Right lobe of liver (tissue), 6 donors: ENCODE measurements around the gene HSPG2. TPM values are rescaled to one million over a fixed set of nuclear protein-coding genes. Genes with fewer than 3 reads are reported as not detected.
"Not testable (repeated sequence)": the region's sequence is repeated elsewhere in the genome, so short reads cannot be mapped to it uniquely, and the experiment has no call there.

Experiments
- ATAC-seq, 4 donors: fragments of 200-7000 bp; cut with Tn5 transposase; one replicate each; pipeline ENCODE4 v1.9.1; 2020; ENCODE audit warnings: mild to moderate bottlenecking in 4 of 4, moderate library complexity in 4 of 4
- DNase-seq, 3 donors: peaks; one replicate each; pipeline ENCODE4 v3.0.0-alpha.2; 2020
- H3K27ac ChIP-seq, 3 donors: fragments of 200-600 bp; one replicate each; pipeline ENCODE4 v1.8.0; 2022
- H3K27me3 ChIP-seq, 2 donors: fragments of 200-600 bp; one replicate each; pipeline ENCODE4 v1.8.0; 2022
- H3K36me3 ChIP-seq, 4 donors: fragments of 200-600 bp; sonication (generic) in 1 of 4; one replicate each; pipeline versions ENCODE4 v1.5.1 to v1.8.0; 2017 to 2022; ENCODE audit warnings: control low read depth in 1 of 4
- H3K4me1 ChIP-seq, 4 donors: fragments of 200-600 bp; sonication (generic) in 1 of 4; one replicate each; pipeline versions ENCODE4 v1.5.1 to v1.8.0; 2017 to 2022; ENCODE audit warnings: control low read depth in 1 of 4
- H3K4me3 ChIP-seq, 3 donors: fragments of 200-600 bp; one replicate each; pipeline ENCODE4 v1.8.0; 2022
- H3K9me3 ChIP-seq, 4 donors: fragments of 200-600 bp; sonication (generic) in 1 of 4; one replicate each; pipeline versions ENCODE4 v1.5.1 to v1.8.0; 2017 to 2022; ENCODE audit warnings: control low read depth in 1 of 4
- POLR2A ChIP-seq: fragments of 450-650 bp; IDR thresholded peaks from one replicate; pipeline ENCODE4 v1.6.1; 2017; ENCODE audit warnings: antibody characterized with exemption, mild to moderate bottlenecking
- WGBS: methylation state at CpG from one replicate; pipeline ENCODE4 v1.1.6; 2018; ENCODE audit warnings: low coverage, low lambda C conversion rate; ENCODE audit not compliant: insufficient coverage; ENCODE audit errors: missing lambda C conversion rate; 5-methylcytosine and 5-hydroxymethylcytosine counted together
- intact Hi-C, 2 donors: fragments of 100-400 bp; cut with DNase I; formaldehyde crosslinking; loops; one replicate each; pipeline versions ENCODE4 v1.11.2 to v1.14.1; 2022
- total RNA-seq, 6 experiments: library from RNA; depleted of rRNA in 2 of 6; stranded (reverse); fragments of >200 nt in 2 of 6; fragmentation: NEBNext Ultra II Directional in 3 of 6; extraction: Animal tissue kit (Norgen Biotek cat#: 25700) in 3 of 6; gene quantifications; one replicate each; pipeline versions ENCODE4 v1.1.0 to v1.2.4, GENCODE V29; 2016 to 2023
- TF ChIP-seq, protein P1 (sequence below), 4 donors: fragments of 200-600 bp in 3 of 4; fragments of 450-650 bp in 1 of 4; IDR thresholded peaks; one replicate each; pipeline versions ENCODE4 v1.5.1 to v1.8.0; 2016 to 2022; ENCODE audit warnings: antibody characterized with exemption in 4 of 4, mild to moderate bottlenecking in 2 of 4
- donor health status: DM: no; HTN: yes; CAD: no.
- donor health status: DM: no; HTN: no; CAD: no.
- donor health status: DM: no; HTN: no; CAD: no.
- donor health status: DM: no; HTN: yes; CAD: no.
- donor health status: DM: no; HTN: yes; CAD: no.

Gene HSPG2
- total RNA-seq, 6 experiments from 2014 or later, result 31.3 to 90.9 (median 43.7) TPM

DNA sequence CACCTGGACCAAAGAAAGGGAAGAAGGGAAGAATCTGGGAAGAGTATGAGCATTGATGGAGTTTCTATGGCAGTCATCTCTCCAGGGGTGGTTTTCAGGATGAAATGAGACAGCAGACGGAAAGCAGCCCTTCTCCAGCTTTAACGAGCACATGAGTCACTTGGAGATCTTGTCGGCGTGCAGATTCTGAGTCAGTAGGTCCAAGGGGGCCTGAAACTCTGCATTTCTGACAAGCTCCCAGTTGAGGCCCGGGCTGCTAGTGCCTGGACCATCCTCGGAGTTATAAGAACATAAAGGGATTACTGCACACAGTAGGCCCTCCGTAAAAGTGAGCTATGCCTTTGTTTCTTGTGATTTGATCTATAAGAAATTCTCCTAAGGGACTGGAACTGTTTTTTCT is 17.6 kb downstream of the HSPG2 start:
- H3K9me3 ChIP-seq, result no peaks in the 10 kb centered on the region
- intact Hi-C loops, result no loop called here
- 90% methylated on average over 2 of the region's 7 CpGs for whole genome bisulfite sequencing
- no peak for TF ChIP-seq POLR2A
- TF ChIP-seq, protein P1, sequence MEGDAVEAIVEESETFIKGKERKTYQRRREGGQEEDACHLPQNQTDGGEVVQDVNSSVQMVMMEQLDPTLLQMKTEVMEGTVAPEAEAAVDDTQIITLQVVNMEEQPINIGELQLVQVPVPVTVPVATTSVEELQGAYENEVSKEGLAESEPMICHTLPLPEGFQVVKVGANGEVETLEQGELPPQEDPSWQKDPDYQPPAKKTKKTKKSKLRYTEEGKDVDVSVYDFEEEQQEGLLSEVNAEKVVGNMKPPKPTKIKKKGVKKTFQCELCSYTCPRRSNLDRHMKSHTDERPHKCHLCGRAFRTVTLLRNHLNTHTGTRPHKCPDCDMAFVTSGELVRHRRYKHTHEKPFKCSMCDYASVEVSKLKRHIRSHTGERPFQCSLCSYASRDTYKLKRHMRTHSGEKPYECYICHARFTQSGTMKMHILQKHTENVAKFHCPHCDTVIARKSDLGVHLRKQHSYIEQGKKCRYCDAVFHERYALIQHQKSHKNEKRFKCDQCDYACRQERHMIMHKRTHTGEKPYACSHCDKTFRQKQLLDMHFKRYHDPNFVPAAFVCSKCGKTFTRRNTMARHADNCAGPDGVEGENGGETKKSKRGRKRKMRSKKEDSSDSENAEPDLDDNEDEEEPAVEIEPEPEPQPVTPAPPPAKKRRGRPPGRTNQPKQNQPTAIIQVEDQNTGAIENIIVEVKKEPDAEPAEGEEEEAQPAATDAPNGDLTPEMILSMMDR (IDR thresholded peaks at IDR 0.05), result no peak
- no peak overlapping the region for H3K4me3 ChIP-seq
- no peaks in the 10 kb centered on the region for H3K4me1 ChIP-seq
- no peaks in the 10 kb centered on the region for H3K27me3 ChIP-seq
- ATAC-seq (no peak), DNase-seq (no peak)
- no peak overlapping the region for H3K27ac ChIP-seq
- H3K36me3 ChIP-seq, result no peaks in the 10 kb centered on the region

DNA sequence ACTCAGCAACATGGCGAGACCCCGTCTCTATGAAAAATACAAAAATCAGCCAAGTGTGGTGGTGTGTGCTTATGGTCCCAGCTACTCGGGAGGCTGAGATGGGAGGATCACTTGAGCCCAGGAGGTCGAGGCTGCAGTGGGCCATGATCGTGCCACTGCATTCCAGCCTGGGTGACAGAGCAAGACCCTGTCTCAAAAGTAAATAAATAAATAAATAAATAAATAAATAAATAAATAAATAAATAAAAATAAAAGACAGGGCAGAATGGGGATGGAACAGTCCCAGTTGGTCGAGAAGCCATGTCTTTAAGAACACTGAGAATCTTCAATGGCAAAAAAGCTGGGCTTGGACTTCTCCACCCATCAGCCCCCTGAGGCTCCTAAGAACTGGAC is 19.9 kb downstream of the HSPG2 start:
- ATAC-seq, intact Hi-C loops, H3K9me3 ChIP-seq, DNase-seq, H3K27ac ChIP-seq, H3K36me3 ChIP-seq, H3K4me1 ChIP-seq, H3K27me3 ChIP-seq, H3K4me3 ChIP-seq: not testable (repeated sequence)
- 65% methylated on average over 6 of the region's 6 CpGs for WGBS

DNA sequence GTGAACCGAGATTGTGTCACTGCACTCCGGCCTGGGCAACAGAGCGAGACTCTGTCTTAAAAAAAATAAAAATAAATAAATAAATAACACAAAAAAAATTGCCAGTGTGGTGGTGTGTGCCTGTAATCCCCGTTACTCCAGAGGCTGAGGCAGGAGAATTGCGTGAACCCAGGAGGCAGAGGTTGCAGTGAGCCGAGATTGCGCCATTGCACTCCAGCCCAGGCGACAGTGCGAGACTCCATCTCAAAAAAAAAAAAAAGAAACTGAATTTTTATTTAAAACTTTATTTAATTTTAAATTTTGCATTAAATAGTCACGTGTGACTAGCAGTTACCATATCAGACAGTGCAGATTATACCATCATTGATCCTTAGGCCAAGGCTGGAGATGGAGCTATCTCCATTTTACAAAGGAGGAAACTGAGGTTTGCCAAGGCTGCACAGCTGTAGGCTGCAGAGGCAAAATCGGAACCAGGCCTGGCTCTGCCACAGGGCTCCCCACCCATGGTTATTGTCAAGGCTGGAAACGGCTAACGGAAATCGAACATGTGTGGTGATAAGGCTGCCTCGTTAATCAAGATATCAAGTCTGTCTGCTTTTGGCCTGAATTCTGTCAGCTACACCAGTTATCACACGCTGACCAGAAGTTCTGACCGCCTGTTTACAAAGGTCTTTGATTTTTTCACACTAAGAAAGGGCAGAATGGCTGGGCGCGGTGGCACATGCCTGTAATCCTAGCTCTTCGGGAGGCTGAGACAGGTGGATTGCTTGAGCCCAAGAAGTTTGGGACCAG is 20.5 kb downstream of the HSPG2 start:
- no peak for ATAC-seq
- 80% methylated on average over 12 of the region's 20 CpGs for WGBS
- no peak overlapping the region for H3K27ac ChIP-seq
- H3K4me1 ChIP-seq, result no peaks in the 10 kb centered on the region
- H3K27me3 ChIP-seq, result no peaks in the 10 kb centered on the region
- peak in 1 of 3 donors; percentile 43 for DNase-seq
- no peaks in the 10 kb centered on the region for H3K9me3 ChIP-seq
- no peak for TF ChIP-seq POLR2A
- TF ChIP-seq, protein P1 (IDR thresholded peaks at IDR 0.05), result no peak
- no peak overlapping the region for H3K4me3 ChIP-seq
- H3K36me3 ChIP-seq, result no peaks in the 10 kb centered on the region
- intact Hi-C loops, result no loop called here

DNA sequence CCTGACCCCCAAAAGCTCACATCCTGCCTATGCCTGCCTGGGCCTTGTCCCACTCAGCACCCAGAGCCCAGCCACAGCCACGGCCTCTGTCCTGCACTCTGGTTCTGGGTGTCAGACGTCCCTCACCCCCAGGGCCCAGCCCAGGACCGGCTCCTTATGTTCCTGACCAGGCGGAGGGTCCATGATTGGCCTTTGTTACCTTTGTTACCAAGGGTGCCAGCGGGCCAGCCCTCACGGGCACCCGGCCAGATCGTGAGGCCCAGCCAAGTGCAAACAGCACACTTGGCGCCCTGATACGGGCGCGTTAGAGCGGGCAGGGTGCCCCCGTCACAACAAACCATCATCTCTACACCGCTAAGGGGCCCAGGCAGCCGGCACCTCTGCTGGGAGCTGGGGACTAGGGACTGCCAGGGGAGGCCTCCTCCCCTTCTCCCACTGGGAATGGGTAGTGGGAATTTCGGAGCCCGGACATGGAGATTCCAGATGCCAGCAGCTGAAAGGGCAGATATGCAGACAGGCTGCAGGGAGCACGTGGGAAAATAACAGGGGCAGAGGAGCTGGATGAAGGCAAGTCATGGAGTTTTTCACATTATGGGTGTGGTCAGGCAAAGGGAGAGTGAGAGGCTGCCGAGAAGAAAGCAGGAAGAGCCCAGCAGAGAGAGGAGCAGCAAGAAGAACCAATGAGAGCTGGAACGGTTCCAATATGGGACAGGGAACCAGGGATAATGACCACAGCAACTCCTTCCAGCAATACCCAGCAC is 22.1 kb downstream of the HSPG2 start:
- intact Hi-C loops, result no loop called here
- Histone ChIP-seq H3K9me3 (no peaks in the 10 kb centered on the region), H3K27me3 (no peaks in the 10 kb centered on the region), H3K4me1 (no peaks in the 10 kb centered on the region), H3K36me3 (no peaks in the 10 kb centered on the region), H3K4me3 (no peak overlapping the region), H3K27ac (no peak overlapping the region)
- DNase-seq (no peak), ATAC-seq (peak in 1 of 4 donors; percentile 62)
- 34% methylated on average over 5 of the region's 21 CpGs for WGBS
- TF ChIP-seq, protein P1 (IDR thresholded peaks at IDR 0.05), result no peak
- no peak for TF ChIP-seq POLR2A

DNA sequence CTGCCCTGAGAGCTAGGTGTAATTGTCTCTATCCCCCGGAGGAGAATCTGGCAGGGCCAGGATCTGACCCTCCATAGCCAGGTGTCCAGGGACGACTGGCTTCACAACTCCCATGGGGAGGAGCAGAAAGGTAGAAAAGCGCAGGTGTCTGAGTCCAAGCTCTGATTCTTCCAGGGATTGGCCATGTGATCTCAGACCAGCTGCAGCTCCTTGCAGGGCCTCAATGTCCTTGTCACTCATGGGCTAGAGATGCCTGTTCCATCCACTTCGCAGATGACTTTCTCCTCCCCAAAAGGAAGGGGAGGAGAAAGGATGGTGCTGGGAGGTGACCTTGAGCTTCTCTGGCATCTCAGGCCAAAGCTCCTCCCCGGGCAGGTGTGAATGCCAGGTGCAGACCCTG is 22.7 kb downstream of the HSPG2 start:
- H3K36me3 ChIP-seq, result no peaks in the 10 kb centered on the region
- no peaks in the 10 kb centered on the region for H3K27me3 ChIP-seq
- H3K4me3 ChIP-seq, result no peak overlapping the region
- TF ChIP-seq, protein P1 (IDR thresholded peaks at IDR 0.05), result no peak
- TF ChIP-seq POLR2A, result no peak
- intact Hi-C loops, result no loop called here
- no peaks in the 10 kb centered on the region for H3K9me3 ChIP-seq
- no peaks in the 10 kb centered on the region for H3K4me1 ChIP-seq
- DNase-seq (no peak), ATAC-seq (no peak)
- H3K27ac ChIP-seq, result no peak overlapping the region
- 67% methylated on average over 1 of the region's 5 CpGs for WGBS
